ENCODE data around the gene XIRP1.

DNA sequence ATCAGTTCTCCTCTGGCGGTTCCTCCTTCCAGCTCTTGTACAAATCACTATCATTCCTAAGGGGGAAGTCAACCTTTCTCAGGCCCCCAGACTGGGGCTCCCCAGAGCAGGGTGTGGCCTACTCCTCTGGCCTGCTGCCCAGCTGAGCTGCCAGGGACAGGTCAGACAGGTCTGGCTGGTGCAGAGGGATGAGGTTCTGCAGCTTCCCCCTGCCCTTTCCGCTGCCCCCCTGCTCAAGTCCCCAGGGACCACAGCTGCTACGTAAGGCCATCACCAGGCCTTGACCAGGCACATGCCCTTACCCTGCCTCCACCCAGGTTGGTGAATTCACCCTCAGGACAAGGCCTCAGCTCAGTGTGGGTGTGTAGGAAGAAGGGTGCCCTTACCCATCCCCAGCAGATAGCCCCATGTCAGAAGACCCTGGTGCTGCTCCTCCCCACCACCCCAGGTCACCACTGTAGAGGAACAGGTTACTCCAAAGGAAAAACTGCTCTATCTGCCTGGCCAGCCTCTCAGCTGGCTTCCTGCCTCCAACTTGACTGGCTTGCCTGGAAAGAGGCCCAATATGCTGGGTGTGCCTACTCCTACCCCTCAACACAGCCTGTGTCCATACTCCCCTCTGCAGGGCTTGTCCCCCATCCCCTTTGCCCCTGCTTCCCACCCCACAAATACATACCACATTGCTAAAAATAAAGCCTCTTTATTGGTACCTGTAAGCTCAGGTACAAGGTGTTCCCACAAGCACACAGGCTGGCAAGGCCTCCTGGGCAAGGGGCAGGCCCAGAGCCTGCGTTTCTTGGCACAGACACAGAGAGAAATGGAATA is 51.0 kb downstream of the XIRP1 start:
- TF ChIP-seq EZH2 (IDR thresholded peaks at IDR 0.05; ENCODE audit: borderline replicate concordance, low read length): no peak
- TF ChIP-seq, protein P1, sequence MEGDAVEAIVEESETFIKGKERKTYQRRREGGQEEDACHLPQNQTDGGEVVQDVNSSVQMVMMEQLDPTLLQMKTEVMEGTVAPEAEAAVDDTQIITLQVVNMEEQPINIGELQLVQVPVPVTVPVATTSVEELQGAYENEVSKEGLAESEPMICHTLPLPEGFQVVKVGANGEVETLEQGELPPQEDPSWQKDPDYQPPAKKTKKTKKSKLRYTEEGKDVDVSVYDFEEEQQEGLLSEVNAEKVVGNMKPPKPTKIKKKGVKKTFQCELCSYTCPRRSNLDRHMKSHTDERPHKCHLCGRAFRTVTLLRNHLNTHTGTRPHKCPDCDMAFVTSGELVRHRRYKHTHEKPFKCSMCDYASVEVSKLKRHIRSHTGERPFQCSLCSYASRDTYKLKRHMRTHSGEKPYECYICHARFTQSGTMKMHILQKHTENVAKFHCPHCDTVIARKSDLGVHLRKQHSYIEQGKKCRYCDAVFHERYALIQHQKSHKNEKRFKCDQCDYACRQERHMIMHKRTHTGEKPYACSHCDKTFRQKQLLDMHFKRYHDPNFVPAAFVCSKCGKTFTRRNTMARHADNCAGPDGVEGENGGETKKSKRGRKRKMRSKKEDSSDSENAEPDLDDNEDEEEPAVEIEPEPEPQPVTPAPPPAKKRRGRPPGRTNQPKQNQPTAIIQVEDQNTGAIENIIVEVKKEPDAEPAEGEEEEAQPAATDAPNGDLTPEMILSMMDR (conservative IDR thresholded peaks at IDR 0.05 in 1 of 2, IDR thresholded peaks at IDR 0.05 in 1 of 2; ENCODE audit: extremely low read depth in 1 of 2, insufficient read depth in 1 of 2, low read depth in 1 of 2, low read length in 2 of 2): no peak
